NCI-H2171 (cell line): Measurements from ENCODE around the gene TRIM9.

Source experiments
- DNase-seq: peaks from one replicate; lab custom pipeline; 2025; lab: John Stamatoyannopoulos, UW

TRIM9 gene

GRCh38 chr14:50935126-50936015, 159.5 kb downstream of the TRIM9 start:
- DNase-seq = no peak

- DNase-seq = no peak
Measured at GRCh38 chr14:50932592-50933495, 162.1 kb downstream of the TRIM9 start.

DNA sequence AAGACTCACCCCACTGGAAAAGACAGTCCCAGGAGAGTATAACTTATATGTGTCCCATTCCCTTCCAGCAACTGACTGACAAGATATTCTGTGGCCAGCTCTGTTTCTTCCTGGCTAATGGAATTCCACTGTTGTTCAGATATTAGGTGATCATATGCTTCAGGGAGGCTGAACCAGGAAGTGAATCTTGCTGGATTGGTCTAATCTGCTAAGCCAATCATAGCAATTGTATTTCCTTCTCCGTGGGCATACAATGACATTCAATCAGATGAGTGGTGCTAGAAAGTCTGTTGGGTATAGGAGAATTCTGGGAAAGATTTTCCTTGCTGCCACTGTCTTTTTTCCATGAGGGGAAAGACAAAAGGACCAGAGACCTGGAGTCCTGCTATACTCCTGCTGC, 162.7 kb downstream of the TRIM9 start:
- no peak for DNase-seq

DNA sequence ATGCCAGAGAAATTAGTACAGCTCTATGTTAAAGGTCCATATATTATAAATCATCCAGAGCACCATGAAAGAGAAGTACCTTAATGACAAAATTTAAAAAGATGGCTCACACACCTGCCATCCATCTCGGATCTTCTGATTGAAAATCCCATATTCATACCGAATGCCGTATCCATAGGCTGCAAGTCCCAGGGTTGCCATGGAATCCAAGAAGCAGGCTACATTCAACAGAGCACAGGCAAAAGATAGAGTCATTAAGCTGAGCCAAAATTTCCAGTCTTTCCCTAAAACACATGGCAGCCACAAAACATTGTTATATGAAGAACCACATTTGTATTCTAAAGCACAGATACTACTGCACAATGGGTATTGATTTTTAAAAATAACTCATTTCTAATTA, 163.3 kb downstream of the TRIM9 start:
- DNase-seq = no peak

DNA sequence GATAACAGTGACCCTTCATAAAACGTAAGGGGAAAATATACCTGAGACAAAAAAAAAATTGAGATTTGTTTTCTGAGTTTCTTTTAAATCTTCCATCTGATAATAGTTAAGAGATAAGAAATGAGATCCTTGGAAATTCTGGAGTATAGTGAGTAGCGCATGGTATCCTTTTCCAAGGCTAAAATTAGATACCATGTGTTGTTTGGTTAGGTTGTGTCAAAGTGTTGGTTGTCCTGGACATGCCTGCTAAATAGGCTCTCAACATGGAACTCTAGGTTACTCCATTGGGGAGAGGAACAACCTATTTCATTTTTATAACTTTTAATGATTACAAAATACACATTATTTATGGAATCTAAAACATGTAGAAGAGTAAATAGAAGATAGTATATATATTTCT, 165.4 kb downstream of the TRIM9 start:
- DNase-seq = no peak

- no peak for DNase-seq
Measured at GRCh38 chr14:50928002-50928635, 166.8 kb downstream of the TRIM9 start.

- DNase-seq = no peak
Measured at GRCh38 chr14:50926851-50927386, 168.0 kb downstream of the TRIM9 start.
